HL-60 (cell line): ENCODE measurements around the gene SLC14A1.

Experiments used
- CTCF ChIP-seq: IDR thresholded peaks from one replicate; pipeline ENCODE4 v1.5.1; 2011; ENCODE audit warnings: low read length, control low read depth, inconsistent platforms; ENCODE audit not compliant: insufficient read depth
- GABPA ChIP-seq: IDR thresholded peaks from 2 replicates; pipeline ENCODE4 v1.6.1; 2012; ENCODE audit warnings: low read depth
- POLR2AphosphoS5 ChIP-seq: IDR thresholded peaks from 2 replicates; pipeline ENCODE4 v1.6.1; 2012; ENCODE audit warnings: low read depth
- REST ChIP-seq: IDR thresholded peaks from 2 replicates; pipeline ENCODE4 v1.6.1; 2012; ENCODE audit warnings: low read depth; ENCODE audit not compliant: insufficient replicate concordance
- SPI1 ChIP-seq: IDR thresholded peaks from 2 replicates; pipeline ENCODE4 v1.6.1; 2012; ENCODE audit warnings: low read depth, mild to moderate bottlenecking, borderline replicate concordance

- TF ChIP-seq POLR2AphosphoS5 (no peak), CTCF (no peak), GABPA (no peak), REST (no peak), SPI1 (no peak)
These were observed 32.0 kb downstream of the SLC14A1 start for GRCh38 chr18:45755934-45756333.
